Smooth muscle cell (in vitro differentiated cells): ENCODE measurements around the gene ITPK1. TPM values are rescaled to one million over a fixed set of nuclear protein-coding genes. Genes with fewer than 3 reads are reported as not detected.

Experiments used
- DNase-seq: peaks from one replicate; lab custom pipeline; 2025; ENCODE audit not compliant: unreplicated experiment; lab: John Stamatoyannopoulos, UW
- H2AFZ ChIP-seq: fragments of 200-600 bp; sonication (generic); 2 replicates; pipeline ENCODE4 v1.6.0; 2016; ENCODE audit warnings: antibody characterized with exemption, low read depth, mild to moderate bottlenecking
- H3F3A ChIP-seq: fragments of 200-600 bp; sonication (generic); 2 replicates; pipeline ENCODE4 v1.6.0; 2017; ENCODE audit warnings: antibody characterized with exemption, low read depth
- H3K27ac ChIP-seq: fragments of 200-600 bp; sonication (generic); 2 replicates; pipeline ENCODE4 v1.5.1; 2016; ENCODE audit warnings: low read depth, mild to moderate bottlenecking
- H3K27me3 ChIP-seq: fragments of 200-600 bp; sonication (generic); 2 replicates; pipeline ENCODE4 v1.6.1; 2016; ENCODE audit warnings: low read depth, mild to moderate bottlenecking
- H3K36me3 ChIP-seq: fragments of 200-600 bp; sonication (generic); 2 replicates; pipeline ENCODE4 v1.5.1; 2016; ENCODE audit warnings: low read depth
- H3K4me1 ChIP-seq: fragments of 200-600 bp; sonication (generic); 2 replicates; pipeline ENCODE4 v1.5.1; 2016; ENCODE audit warnings: low read depth
- H3K4me2 ChIP-seq: fragments of 200-600 bp; sonication (generic); 2 replicates; pipeline ENCODE4 v1.6.0; 2016; ENCODE audit warnings: mild to moderate bottlenecking
- H3K4me3 ChIP-seq: fragments of 200-600 bp; sonication (generic); 2 replicates; pipeline ENCODE4 v1.5.1; 2016; ENCODE audit warnings: mild to moderate bottlenecking
- H3K79me2 ChIP-seq: fragments of 200-600 bp; sonication (generic); 2 replicates; pipeline ENCODE4 v1.6.0; 2016; ENCODE audit warnings: low read depth, mild to moderate bottlenecking
- H3K9ac ChIP-seq: fragments of 200-600 bp; sonication (generic); 2 replicates; pipeline ENCODE4 v1.6.0; 2016; ENCODE audit warnings: low read depth
- H3K9me3 ChIP-seq: fragments of 200-600 bp; sonication (generic); replicated peaks from 2 replicates; pipeline ENCODE4 v1.5.1; 2016; ENCODE audit warnings: low read depth
- H4K20me1 ChIP-seq: fragments of 200-600 bp; sonication (generic); 2 replicates; pipeline ENCODE4 v1.6.0; 2016; ENCODE audit warnings: low read depth
- CTCF ChIP-seq: fragments of 200-600 bp; sonication (generic); IDR thresholded peaks from 2 replicates; pipeline ENCODE4 v1.5.1; 2017; ENCODE audit warnings: borderline replicate concordance, mild to moderate bottlenecking, antibody characterized with exemption; ENCODE audit not compliant: insufficient read depth, poor library complexity, severe bottlenecking
- WGBS: methylation state at CpG from one replicate; pipeline ENCODE4 v1.1.7; 2016; ENCODE audit warnings: low lambda C conversion rate; 5-methylcytosine and 5-hydroxymethylcytosine counted together
- polyA plus RNA-seq: library from polyadenylated mRNA; unstranded; fragments of >200 nt; fragmentation: Nextera tagmentation; extraction: Ambion mirVana; gene quantifications from 2 replicates; pipeline ENCODE4 v1.2.1, GENCODE V29; 2016
- total RNA-seq: library from RNA; depleted of rRNA; stranded (reverse); fragments of >200 nt; gene quantifications from 2 replicates; pipeline ENCODE4 v1.2.3, GENCODE V29; 2014

The ITPK1 gene
- total and polyA plus RNA-seq, 2 experiments from 2014 or later, result 9.2 to 14.2 TPM

GRCh38 chr14:93041830-93042229 lies 73.9 kb downstream of the ITPK1 start:
- Histone ChIP-seq H3K9ac (no peak overlapping the region), H3K4me2 (no peak overlapping the region), H3K4me3 (no peak overlapping the region), H3F3A (peaks cover 19% of the 10 kb centered on the region), H3K36me3 (no peaks in the 10 kb centered on the region), H4K20me1 (peaks cover 86% of the 10 kb centered on the region), H3K27me3 (no peaks in the 10 kb centered on the region), H3K27ac (no peak overlapping the region), H3K79me2 (no peaks in the 10 kb centered on the region), H3K9me3 (no peaks in the 10 kb centered on the region), H2AFZ (no peak overlapping the region), H3K4me1 (peaks cover 35% of the 10 kb centered on the region)
- 98% methylated on average over 3 of the region's 3 CpGs for WGBS
- no peak for TF ChIP-seq CTCF
- no peak for DNase-seq

- Histone ChIP-seq H3K4me2 (no peak overlapping the region), H3K9ac (no peak overlapping the region), H3K79me2 (no peaks in the 10 kb centered on the region), H3K36me3 (no peaks in the 10 kb centered on the region), H3K9me3 (no peaks in the 10 kb centered on the region), H3K27ac (no peak overlapping the region), H2AFZ (no peak overlapping the region), H3K4me3 (no peak overlapping the region), H3K4me1 (peaks cover 37% of the 10 kb centered on the region), H3F3A (peaks cover 19% of the 10 kb centered on the region), H3K27me3 (no peaks in the 10 kb centered on the region), H4K20me1 (peaks cover 84% of the 10 kb centered on the region)
- no peak for TF ChIP-seq CTCF
- WGBS, result 73% methylated on average over 5 of the region's 5 CpGs
- DNase-seq, result no peak
Observed at GRCh38 chr14:93040982-93041381, 74.7 kb downstream of the ITPK1 start.

GRCh38 chr14:93040443-93040842 lies 75.3 kb downstream of the ITPK1 start:
- peaks cover 33% of the 10 kb centered on the region for H3K4me1 ChIP-seq
- no peak overlapping the region for H3K27ac ChIP-seq
- H3K79me2 ChIP-seq, result no peaks in the 10 kb centered on the region
- no peaks in the 10 kb centered on the region for H3K27me3 ChIP-seq
- 94% methylated on average over 5 of the region's 5 CpGs for WGBS
- no peak overlapping the region for H3K4me2 ChIP-seq
- no peaks in the 10 kb centered on the region for H3K9me3 ChIP-seq
- H2AFZ ChIP-seq, result no peak overlapping the region
- H3K9ac ChIP-seq, result no peak overlapping the region
- TF ChIP-seq CTCF, result no peak
- H3K36me3 ChIP-seq, result no peaks in the 10 kb centered on the region
- no peak overlapping the region for H3K4me3 ChIP-seq
- H3F3A ChIP-seq, result peaks cover 15% of the 10 kb centered on the region
- DNase-seq, result no peak
- peaks cover 83% of the 10 kb centered on the region for H4K20me1 ChIP-seq

GRCh38 chr14:93039649-93040315 lies 75.9 kb downstream of the ITPK1 start:
- no peak overlapping the region for H3K4me2 ChIP-seq
- no peaks in the 10 kb centered on the region for H3K27me3 ChIP-seq
- H3F3A ChIP-seq, result peaks cover 11% of the 10 kb centered on the region
- H3K4me1 ChIP-seq, result peaks cover 26% of the 10 kb centered on the region
- H3K79me2 ChIP-seq, result no peaks in the 10 kb centered on the region
- no peak for TF ChIP-seq CTCF
- H3K4me3 ChIP-seq, result no peak overlapping the region
- no peak for DNase-seq
- H2AFZ ChIP-seq, result no peak overlapping the region
- peaks cover 77% of the 10 kb centered on the region for H4K20me1 ChIP-seq
- WGBS, result 90% methylated on average over 11 of the region's 11 CpGs
- no peaks in the 10 kb centered on the region for H3K36me3 ChIP-seq
- H3K27ac ChIP-seq, result no peak overlapping the region
- H3K9me3 ChIP-seq, result no peaks in the 10 kb centered on the region
- H3K9ac ChIP-seq, result no peak overlapping the region
